ENCODE measurements around the gene CRACR2A. TPM values are rescaled to one million over a fixed set of nuclear protein-coding genes. Genes with fewer than 3 reads are reported as not detected.
A peak's percentile ranks its signal among the peaks of the same experiment; 100 is the strongest.

CRACR2A gene
- polyA plus RNA-seq, 3 donors, result 2.8 to 10.7 (median 5.8) TPM

DNA sequence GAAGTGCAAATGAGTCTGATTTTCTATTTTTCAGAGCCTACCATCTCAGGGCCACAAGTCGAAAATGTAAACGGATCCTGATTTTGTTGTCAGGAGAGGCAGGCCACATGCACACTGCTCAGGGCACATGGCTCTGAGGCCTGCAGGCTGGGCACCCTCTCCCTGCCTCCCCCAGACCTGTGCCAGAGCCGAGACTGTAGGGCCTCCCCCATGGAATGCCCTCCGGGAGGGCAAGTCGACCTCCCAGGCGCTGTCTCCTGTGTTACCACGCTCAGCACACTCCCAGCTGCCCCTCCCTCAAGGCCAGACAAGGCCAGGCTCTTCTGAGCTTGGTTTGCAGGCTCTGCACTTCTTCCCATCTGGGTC is 121.7 kb downstream of the CRACR2A start:
- 100% methylated on average over 6 of the region's 7 CpGs for WGBS (ENCODE audit: insufficient coverage)
- Histone ChIP-seq H3K79me2 (ENCODE audit: insufficient read depth, low read length) (no peaks in the 10 kb centered on the region), H3K27me3 (ENCODE audit: control insufficient read depth in 2 of 2, insufficient read depth in 2 of 2, low read length in 2 of 2) (no peaks in the 10 kb centered on the region), H3K9ac (ENCODE audit: insufficient read depth, low read length, poor library complexity, severe bottlenecking) (no peak overlapping the region), H4K20me1 (ENCODE audit: insufficient read depth, low read length) (no peaks in the 10 kb centered on the region), H3K4me3 (replicated peaks in 1 of 3; ENCODE audit: low read depth in 2 of 3, low read length in 3 of 3) (no peak overlapping the region), H3K36me3 (replicated peaks in 1 of 2; ENCODE audit: control insufficient read depth in 1 of 2, insufficient read depth in 2 of 2, low read length in 2 of 2) (peaks cover 47 to 85% of the 10 kb centered on the region in 2 donors), H3K4me2 (replicated peaks; ENCODE audit: extremely low read depth, low read length, poor library complexity, severe bottlenecking) (no peak overlapping the region), H3K4me1 (ENCODE audit: control insufficient read depth in 1 of 2, insufficient read depth in 2 of 2, low read length in 2 of 2) (no peaks in the 10 kb centered on the region), H3K9me3 (replicated peaks in 1 of 2; ENCODE audit: control insufficient read depth in 1 of 2, insufficient read depth in 1 of 2, low read length in 2 of 2) (no peaks in the 10 kb centered on the region), H2AFZ (ENCODE audit: insufficient read depth, low read depth, low read length, poor library complexity, severe bottlenecking) (no peak overlapping the region), H3K27ac (ENCODE audit: low read depth in 1 of 2, low read length in 2 of 2) (no peak overlapping the region)
- peaks cover 65 to 70% of the 10 kb centered on the region in 2 donors for H3K36me3 Mint-ChIP-seq
- no peak for DNase-seq
- H3K27ac Mint-ChIP-seq, result no peak overlapping the region
- H3K9me3 Mint-ChIP-seq, result peaks cover 0 to 4% (median 0%) of the 10 kb centered on the region in 7 donors
- TF ChIP-seq, protein P1, sequence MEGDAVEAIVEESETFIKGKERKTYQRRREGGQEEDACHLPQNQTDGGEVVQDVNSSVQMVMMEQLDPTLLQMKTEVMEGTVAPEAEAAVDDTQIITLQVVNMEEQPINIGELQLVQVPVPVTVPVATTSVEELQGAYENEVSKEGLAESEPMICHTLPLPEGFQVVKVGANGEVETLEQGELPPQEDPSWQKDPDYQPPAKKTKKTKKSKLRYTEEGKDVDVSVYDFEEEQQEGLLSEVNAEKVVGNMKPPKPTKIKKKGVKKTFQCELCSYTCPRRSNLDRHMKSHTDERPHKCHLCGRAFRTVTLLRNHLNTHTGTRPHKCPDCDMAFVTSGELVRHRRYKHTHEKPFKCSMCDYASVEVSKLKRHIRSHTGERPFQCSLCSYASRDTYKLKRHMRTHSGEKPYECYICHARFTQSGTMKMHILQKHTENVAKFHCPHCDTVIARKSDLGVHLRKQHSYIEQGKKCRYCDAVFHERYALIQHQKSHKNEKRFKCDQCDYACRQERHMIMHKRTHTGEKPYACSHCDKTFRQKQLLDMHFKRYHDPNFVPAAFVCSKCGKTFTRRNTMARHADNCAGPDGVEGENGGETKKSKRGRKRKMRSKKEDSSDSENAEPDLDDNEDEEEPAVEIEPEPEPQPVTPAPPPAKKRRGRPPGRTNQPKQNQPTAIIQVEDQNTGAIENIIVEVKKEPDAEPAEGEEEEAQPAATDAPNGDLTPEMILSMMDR (IDR thresholded peaks at IDR 0.05), result no peak
- H3K4me3 Mint-ChIP-seq, result no peak overlapping the region
- H3K4me1 Mint-ChIP-seq, result no peaks in the 10 kb centered on the region
- intact Hi-C loops (cut with micrococcal nuclease), result no loop called here
- peaks cover 0 to 2% (median 0%) of the 10 kb centered on the region in 3 donors for H3K27me3 Mint-ChIP-seq (ENCODE audit: low read depth in 3 of 3)

DNA sequence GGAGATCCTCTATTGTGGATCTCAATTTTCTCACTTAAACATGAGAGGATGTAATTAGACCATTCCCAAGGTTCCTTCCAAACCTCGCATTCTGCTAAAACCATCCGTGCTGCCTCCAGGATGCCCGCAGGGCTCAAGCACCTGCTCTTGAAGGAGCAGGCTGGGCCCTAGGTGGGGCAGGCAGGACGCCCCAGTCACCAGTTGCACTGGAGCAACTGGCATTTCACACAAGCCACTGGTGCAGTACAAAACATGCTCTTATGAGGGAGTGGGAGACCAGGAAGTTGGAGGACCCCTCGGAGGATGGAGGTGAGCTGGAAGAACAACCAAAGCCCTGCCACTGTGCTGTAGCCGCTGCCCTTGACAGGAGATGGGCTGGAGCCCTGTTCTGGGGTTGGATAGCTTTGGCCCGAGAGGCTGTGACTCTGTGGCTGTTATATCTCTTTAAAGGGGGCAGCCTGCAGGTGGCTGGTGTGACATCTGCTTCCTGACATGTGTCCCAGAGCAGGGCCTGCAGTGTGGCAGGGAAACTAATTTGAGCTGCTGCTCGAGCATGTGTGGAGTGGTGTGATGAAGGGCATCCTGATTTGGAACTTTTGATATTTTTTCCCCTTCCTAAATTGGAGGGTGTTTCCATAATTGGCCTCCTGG is 122.2 kb downstream of the CRACR2A start:
- H3K36me3 ChIP-seq (replicated peaks in 1 of 2; ENCODE audit: control insufficient read depth in 1 of 2, insufficient read depth in 2 of 2, low read length in 2 of 2), result peaks cover 49 to 87% of the 10 kb centered on the region in 2 donors

More for the DNA sequence above, 122.2 kb downstream of the CRACR2A start:
- Mint-ChIP-seq H3K36me3 (peaks cover 67 to 73% of the 10 kb centered on the region in 2 donors), H3K4me3 (no peak overlapping the region), H3K27me3 (ENCODE audit: low read depth in 3 of 3) (peaks cover 0 to 2% (median 0%) of the 10 kb centered on the region in 3 donors), H3K27ac (peak overlapping the region in 1 of 7 donors; percentile 57), H3K9me3 (peaks cover 0 to 4% (median 0%) of the 10 kb centered on the region in 7 donors), H3K4me1 (no peaks in the 10 kb centered on the region)
- Histone ChIP-seq H3K79me2 (ENCODE audit: insufficient read depth, low read length) (no peaks in the 10 kb centered on the region), H3K9me3 (replicated peaks in 1 of 2; ENCODE audit: control insufficient read depth in 1 of 2, insufficient read depth in 1 of 2, low read length in 2 of 2) (no peaks in the 10 kb centered on the region), H3K9ac (ENCODE audit: insufficient read depth, low read length, poor library complexity, severe bottlenecking) (no peak overlapping the region), H3K4me3 (replicated peaks in 1 of 3; ENCODE audit: low read depth in 2 of 3, low read length in 3 of 3) (no peak overlapping the region), H4K20me1 (ENCODE audit: insufficient read depth, low read length) (no peaks in the 10 kb centered on the region), H3K4me1 (ENCODE audit: control insufficient read depth in 1 of 2, insufficient read depth in 2 of 2, low read length in 2 of 2) (no peaks in the 10 kb centered on the region), H3K27me3 (ENCODE audit: control insufficient read depth in 2 of 2, insufficient read depth in 2 of 2, low read length in 2 of 2) (no peaks in the 10 kb centered on the region), H3K27ac (ENCODE audit: low read depth in 1 of 2, low read length in 2 of 2) (no peak overlapping the region), H3K4me2 (replicated peaks; ENCODE audit: extremely low read depth, low read length, poor library complexity, severe bottlenecking) (no peak overlapping the region), H2AFZ (ENCODE audit: insufficient read depth, low read depth, low read length, poor library complexity, severe bottlenecking) (no peak overlapping the region)
- TF ChIP-seq, protein P1 (IDR thresholded peaks at IDR 0.05), result no peak
- no peak for DNase-seq
- WGBS (ENCODE audit: insufficient coverage), result 96% methylated on average over 5 of the region's 8 CpGs
- intact Hi-C loops (cut with micrococcal nuclease), result no loop called here

Data from CD14-positive monocyte (primary cell).